HepG2 (cell line): Measurements from ENCODE around the gene TIPIN. TPM values are rescaled to one million over a fixed set of nuclear protein-coding genes. Genes with fewer than 3 reads are reported as not detected.

ENCODE experiments used
- ATAD3A ChIP-seq: sonication (generic); formaldehyde crosslinking; IDR thresholded peaks from 2 replicates; pipeline ENCODE4 v1.4.0; 2020; ENCODE audit warnings: missing genetic modification reagents
- CCDC6 ChIP-seq: sonication (generic); formaldehyde crosslinking; IDR thresholded peaks from 2 replicates; pipeline ENCODE4 v1.8.1; 2022; ENCODE audit warnings: mild to moderate bottlenecking, missing genetic modification reagents, moderate library complexity
- HOXA3 ChIP-seq: sonication (generic); formaldehyde crosslinking; IDR thresholded peaks from 2 replicates; pipeline ENCODE4 v1.5.0; 2020; ENCODE audit warnings: missing genetic modification reagents
- NFE2L1 ChIP-seq: sonication (generic); formaldehyde crosslinking; IDR thresholded peaks from 2 replicates; pipeline ENCODE4 v1.4.0; 2020; ENCODE audit warnings: missing genetic modification reagents, mild to moderate bottlenecking, borderline replicate concordance
- SALL1 ChIP-seq: sonication (generic); formaldehyde crosslinking; IDR thresholded peaks from 2 replicates; pipeline ENCODE4 v1.8.0; 2022; ENCODE audit warnings: mild to moderate bottlenecking, missing genetic modification reagents
- SALL2 ChIP-seq: sonication (generic); formaldehyde crosslinking; IDR thresholded peaks from 2 replicates; pipeline ENCODE4 v1.8.1; 2023; ENCODE audit warnings: mild to moderate bottlenecking, missing genetic modification reagents, inconsistent platforms
- SNAPC2 ChIP-seq: sonication (generic); formaldehyde crosslinking; IDR thresholded peaks from 2 replicates; pipeline ENCODE4 v1.8.1; 2022; ENCODE audit warnings: mild to moderate bottlenecking, missing genetic modification reagents
- SOX6 ChIP-seq, 2 experiments: fragments of 450-650 bp in 1 of 2; sonication (generic) in 1 of 2; formaldehyde crosslinking in 1 of 2; IDR thresholded peaks; 2 replicates each; pipeline versions ENCODE4 v1.4.0 to v1.6.1; 2017 to 2020; ENCODE audit warnings: antibody characterized with exemption in 1 of 2, mild to moderate bottlenecking in 1 of 2, missing genetic modification reagents in 1 of 2
- SP140L ChIP-seq: sonication (generic); formaldehyde crosslinking; IDR thresholded peaks from 2 replicates; pipeline ENCODE4 v1.4.0; 2020; ENCODE audit warnings: missing genetic modification reagents, borderline replicate concordance
- TEAD3 ChIP-seq: optimal IDR thresholded peaks from 2 replicates; pipeline ENCODE3; 2016; ENCODE audit warnings: borderline replicate concordance
- THAP11 ChIP-seq: IDR thresholded peaks from 2 replicates; pipeline ENCODE4 v1.6.1; 2016; ENCODE audit warnings: missing biosample characterization, missing genetic modification reagents
- ZNF333 ChIP-seq: sonication (generic); formaldehyde crosslinking; IDR thresholded peaks from 2 replicates; pipeline ENCODE4 v1.4.0; 2020; ENCODE audit warnings: mild to moderate bottlenecking, missing genetic modification reagents, borderline replicate concordance
- ZNF577 ChIP-seq: sonication (generic); formaldehyde crosslinking; IDR thresholded peaks from 2 replicates; pipeline ENCODE4 v1.4.0; 2020; ENCODE audit warnings: mild to moderate bottlenecking, low read depth, missing genetic modification reagents, borderline replicate concordance
- ZNF619 ChIP-seq: sonication (generic); formaldehyde crosslinking; IDR thresholded peaks from 2 replicates; pipeline ENCODE4 v1.4.0; 2020; ENCODE audit warnings: mild to moderate bottlenecking, missing genetic modification reagents
- ZNF776 ChIP-seq: sonication (generic); formaldehyde crosslinking; IDR thresholded peaks from 2 replicates; pipeline ENCODE4 v1.4.0; 2020; ENCODE audit warnings: mild to moderate bottlenecking, missing genetic modification reagents
- polyA plus RNA-seq, 8 experiments: library from polyadenylated mRNA; depleted of rRNA in 3 of 8; stranded (reverse) in 7 of 8; unstranded in 1 of 8; fragments of >200 nt; fragmentation: Illumina TruSeq in 4 of 8; extraction: Trizol in 4 of 8; gene quantifications; 2 replicates each; pipeline versions ENCODE4 v1.2.1 to v1.2.3, GENCODE V29; 2011 to 2016; ENCODE audit warnings: low read depth in 4 of 8, missing spikeins in 1 of 8, mixed read lengths in 1 of 8; ENCODE audit not compliant: insufficient read depth in 1 of 8
- total RNA-seq, 5 experiments: library from RNA; depleted of rRNA; stranded (reverse); fragments of >200 nt; fragmentation: Illumina TruSeq; extraction: Trizol; gene quantifications; 2 replicates each; pipeline ENCODE4 v1.2.3, GENCODE V29; 2016; ENCODE audit warnings: low read depth in 1 of 5
- TF ChIP-seq, protein P1 (sequence below): sonication (generic); formaldehyde crosslinking; IDR thresholded peaks from 2 replicates; pipeline ENCODE4 v1.4.0; 2020; ENCODE audit warnings: missing genetic modification reagents
- TF ChIP-seq, protein P2 (sequence below): sonication (generic); formaldehyde crosslinking; IDR thresholded peaks from 2 replicates; pipeline ENCODE4 v1.5.1; 2020; ENCODE audit warnings: missing genetic modification reagents, mild to moderate bottlenecking, borderline replicate concordance
- TF ChIP-seq, protein P3 (sequence below): sonication (generic); formaldehyde crosslinking; IDR thresholded peaks from 2 replicates; pipeline ENCODE4 v1.4.0; 2020; ENCODE audit warnings: missing genetic modification reagents, borderline replicate concordance

Gene TIPIN
- total and polyA plus RNA-seq, 2 of the 13 experiments (the other 11 are each of a cell fraction or from before 2014, with no cell fraction given): 2.7 to 28.6 TPM

DNA sequence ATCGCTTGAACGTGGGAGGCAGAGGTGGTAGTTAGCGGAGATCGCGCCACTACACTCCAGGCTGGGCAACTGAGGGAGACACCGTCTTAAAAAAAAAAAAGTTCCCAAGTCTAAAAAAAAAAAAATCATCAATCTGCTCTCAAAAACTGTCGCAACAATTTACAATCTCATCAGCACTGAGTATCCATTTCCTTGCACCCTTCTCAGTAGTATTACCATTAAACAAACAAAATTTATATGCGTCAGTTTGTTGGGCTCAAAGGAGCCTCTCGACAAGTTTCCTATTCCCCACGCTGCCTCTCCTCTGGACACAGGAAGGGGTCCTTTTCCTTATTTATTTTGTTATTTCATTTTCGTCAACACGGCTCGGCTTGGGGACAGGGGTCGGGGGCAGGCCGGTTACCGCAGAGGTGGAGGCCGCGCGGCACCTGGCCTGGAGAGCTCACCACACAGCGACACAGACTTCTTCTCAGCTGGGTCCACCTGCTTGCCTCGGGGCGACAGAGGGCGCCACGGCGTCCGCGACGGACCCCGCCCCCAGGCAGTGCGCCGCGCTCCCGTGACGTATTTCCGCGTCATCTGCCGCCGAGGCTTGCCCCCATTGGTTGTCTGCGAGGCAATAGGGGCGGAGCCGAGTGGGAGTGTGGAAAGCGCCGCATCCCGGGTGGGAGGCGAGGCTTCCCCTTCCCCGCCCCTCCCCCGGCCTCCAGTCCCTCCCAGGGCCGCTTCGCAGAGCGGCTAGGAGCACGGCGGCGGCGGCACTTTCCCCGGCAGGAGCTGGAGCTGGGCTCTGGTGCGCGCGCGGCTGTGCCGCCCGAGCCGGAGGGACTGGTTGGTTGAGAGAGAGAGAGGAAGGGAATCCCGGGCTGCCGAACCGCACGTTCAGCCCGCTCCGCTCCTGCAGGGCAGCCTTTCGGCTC, 30.0 kb upstream of the TIPIN start, which contains the start of gene MAP2K1 (continued):
- TF ChIP-seq TEAD3: peak; percentile 76
- TF ChIP-seq THAP11 (CRISPR knock-in tag): peak; percentile 90
- TF ChIP-seq SNAPC2 (CRISPR knock-in tag): 0 out of 2 replicates have a peak, but pooled peaks have one; percentile 32
- TF ChIP-seq SP140L: no peak
- no peak for TF ChIP-seq ZNF577 (CRISPR knock-in tag)
- TF ChIP-seq ATAD3A (CRISPR knock-in tag): no peak
- TF ChIP-seq, protein P1, sequence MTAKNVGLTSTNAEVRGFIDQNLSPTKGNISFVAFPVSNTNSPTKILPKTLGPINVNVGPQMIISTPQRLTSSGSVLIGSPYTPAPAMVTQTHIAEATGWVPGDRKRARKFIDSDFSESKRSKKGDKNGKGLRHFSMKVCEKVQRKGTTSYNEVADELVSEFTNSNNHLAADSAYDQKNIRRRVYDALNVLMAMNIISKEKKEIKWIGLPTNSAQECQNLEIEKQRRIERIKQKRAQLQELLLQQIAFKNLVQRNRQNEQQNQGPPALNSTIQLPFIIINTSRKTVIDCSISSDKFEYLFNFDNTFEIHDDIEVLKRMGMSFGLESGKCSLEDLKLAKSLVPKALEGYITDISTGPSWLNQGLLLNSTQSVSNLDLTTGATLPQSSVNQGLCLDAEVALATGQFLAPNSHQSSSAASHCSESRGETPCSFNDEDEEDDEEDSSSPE (CRISPR knock-in tag): peak; percentile 71
- TF ChIP-seq SALL1: peak; percentile 87
- TF ChIP-seq ZNF333 (CRISPR knock-in tag): no peak
- TF ChIP-seq, protein P2, sequence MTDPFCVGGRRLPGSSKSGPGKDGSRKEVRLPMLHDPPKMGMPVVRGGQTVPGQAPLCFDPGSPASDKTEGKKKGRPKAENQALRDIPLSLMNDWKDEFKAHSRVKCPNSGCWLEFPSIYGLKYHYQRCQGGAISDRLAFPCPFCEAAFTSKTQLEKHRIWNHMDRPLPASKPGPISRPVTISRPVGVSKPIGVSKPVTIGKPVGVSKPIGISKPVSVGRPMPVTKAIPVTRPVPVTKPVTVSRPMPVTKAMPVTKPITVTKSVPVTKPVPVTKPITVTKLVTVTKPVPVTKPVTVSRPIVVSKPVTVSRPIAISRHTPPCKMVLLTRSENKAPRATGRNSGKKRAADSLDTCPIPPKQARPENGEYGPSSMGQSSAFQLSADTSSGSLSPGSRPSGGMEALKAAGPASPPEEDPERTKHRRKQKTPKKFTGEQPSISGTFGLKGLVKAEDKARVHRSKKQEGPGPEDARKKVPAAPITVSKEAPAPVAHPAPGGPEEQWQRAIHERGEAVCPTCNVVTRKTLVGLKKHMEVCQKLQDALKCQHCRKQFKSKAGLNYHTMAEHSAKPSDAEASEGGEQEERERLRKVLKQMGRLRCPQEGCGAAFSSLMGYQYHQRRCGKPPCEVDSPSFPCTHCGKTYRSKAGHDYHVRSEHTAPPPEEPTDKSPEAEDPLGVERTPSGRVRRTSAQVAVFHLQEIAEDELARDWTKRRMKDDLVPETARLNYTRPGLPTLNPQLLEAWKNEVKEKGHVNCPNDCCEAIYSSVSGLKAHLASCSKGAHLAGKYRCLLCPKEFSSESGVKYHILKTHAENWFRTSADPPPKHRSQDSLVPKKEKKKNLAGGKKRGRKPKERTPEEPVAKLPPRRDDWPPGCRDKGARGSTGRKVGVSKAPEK (CRISPR knock-in tag): no peak
- peak; percentile 38; the same call in 1 of the 2 replicates for TF ChIP-seq SALL2 (CRISPR knock-in tag)
- peak; percentile 99 for TF ChIP-seq HOXA3 (CRISPR knock-in tag)
- TF ChIP-seq CCDC6 (CRISPR knock-in tag): peak; percentile 84; the same call in 1 of the 2 replicates
- no peak for TF ChIP-seq ZNF619 (CRISPR knock-in tag)
- TF ChIP-seq NFE2L1 (CRISPR knock-in tag): no peak
- no peak for TF ChIP-seq ZNF776 (CRISPR knock-in tag)
- no peak for TF ChIP-seq SOX6 (IDR thresholded peaks at IDR 0.05)
- TF ChIP-seq SOX6 (CRISPR knock-in tag; IDR thresholded peaks at IDR 0.05): peak; percentile 59
- TF ChIP-seq, protein P3, sequence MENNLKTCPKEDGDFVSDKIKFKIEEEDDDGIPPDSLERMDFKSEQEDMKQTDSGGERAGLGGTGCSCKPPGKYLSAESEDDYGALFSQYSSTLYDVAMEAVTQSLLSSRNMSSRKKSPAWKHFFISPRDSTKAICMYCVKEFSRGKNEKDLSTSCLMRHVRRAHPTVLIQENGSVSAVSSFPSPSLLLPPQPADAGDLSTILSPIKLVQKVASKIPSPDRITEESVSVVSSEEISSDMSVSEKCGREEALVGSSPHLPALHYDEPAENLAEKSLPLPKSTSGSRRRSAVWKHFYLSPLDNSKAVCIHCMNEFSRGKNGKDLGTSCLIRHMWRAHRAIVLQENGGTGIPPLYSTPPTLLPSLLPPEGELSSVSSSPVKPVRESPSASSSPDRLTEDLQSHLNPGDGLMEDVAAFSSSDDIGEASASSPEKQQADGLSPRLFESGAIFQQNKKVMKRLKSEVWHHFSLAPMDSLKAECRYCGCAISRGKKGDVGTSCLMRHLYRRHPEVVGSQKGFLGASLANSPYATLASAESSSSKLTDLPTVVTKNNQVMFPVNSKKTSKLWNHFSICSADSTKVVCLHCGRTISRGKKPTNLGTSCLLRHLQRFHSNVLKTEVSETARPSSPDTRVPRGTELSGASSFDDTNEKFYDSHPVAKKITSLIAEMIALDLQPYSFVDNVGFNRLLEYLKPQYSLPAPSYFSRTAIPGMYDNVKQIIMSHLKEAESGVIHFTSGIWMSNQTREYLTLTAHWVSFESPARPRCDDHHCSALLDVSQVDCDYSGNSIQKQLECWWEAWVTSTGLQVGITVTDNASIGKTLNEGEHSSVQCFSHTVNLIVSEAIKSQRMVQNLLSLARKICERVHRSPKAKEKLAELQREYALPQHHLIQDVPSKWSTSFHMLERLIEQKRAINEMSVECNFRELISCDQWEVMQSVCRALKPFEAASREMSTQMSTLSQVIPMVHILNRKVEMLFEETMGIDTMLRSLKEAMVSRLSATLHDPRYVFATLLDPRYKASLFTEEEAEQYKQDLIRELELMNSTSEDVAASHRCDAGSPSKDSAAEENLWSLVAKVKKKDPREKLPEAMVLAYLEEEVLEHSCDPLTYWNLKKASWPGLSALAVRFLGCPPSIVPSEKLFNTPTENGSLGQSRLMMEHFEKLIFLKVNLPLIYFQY (CRISPR knock-in tag): 0 out of 2 replicates have a peak, but pooled peaks have one; percentile 49
